Measurements from ENCODE around the gene PIK3R5.

- TF ChIP-seq POLR2A (IDR thresholded peaks at IDR 0.05; ENCODE audit: low read length) (no peak), GATA1 (IDR thresholded peaks at IDR 0.05; ENCODE audit: low read depth, low read length) (no peak)
These were observed 19.7 kb upstream of the PIK3R5 start for GRCh38 chr17:8985054-8985701.

All from erythroblast (primary cell).